ENCODE measurements around the gene ZCCHC24.

ZCCHC24 gene

GRCh38 chr10:79409726-79410085 lies 35.7 kb downstream of the ZCCHC24 start:
- H3K79me2 ChIP-seq (ENCODE audit: control insufficient read depth, low read length), result no peaks in the 10 kb centered on the region
- no peak overlapping the region for H3K27ac ChIP-seq (ENCODE audit: low read depth, low read length)
- H3F3A ChIP-seq (ENCODE audit: control insufficient read depth, insufficient read depth), result no peaks in the 10 kb centered on the region
- H4K20me1 ChIP-seq (ENCODE audit: control insufficient read depth, insufficient read depth, low read depth, low read length), result no peaks in the 10 kb centered on the region
- H3K9me2 ChIP-seq (replicated peaks; ENCODE audit: control insufficient read depth, low read length), result no peaks in the 10 kb centered on the region
- H3K4me3 ChIP-seq (ENCODE audit: low read length), result no peak overlapping the region
- no peaks in the 10 kb centered on the region for H3K4me1 ChIP-seq (ENCODE audit: control insufficient read depth, low read length)
- TF ChIP-seq CTCF (IDR thresholded peaks at IDR 0.05; ENCODE audit: low read depth, low read length, poor library complexity, severe bottlenecking) (no peak), EZH2phosphoT487 (IDR thresholded peaks at IDR 0.05; ENCODE audit: borderline replicate concordance, low read length) (no peak)
- H3K27me3 ChIP-seq (ENCODE audit: control insufficient read depth, low read length), result no peaks in the 10 kb centered on the region
- H3K36me3 ChIP-seq (ENCODE audit: control insufficient read depth, low read length), result no peaks in the 10 kb centered on the region
- no peak overlapping the region for H3K4me2 ChIP-seq (ENCODE audit: low read length)
- H3K9me3 ChIP-seq (ENCODE audit: control insufficient read depth, insufficient read depth, low read length), result no peaks in the 10 kb centered on the region

GRCh38 chr10:79409038-79409725 lies 36.2 kb downstream of the ZCCHC24 start:
- H3K79me2 ChIP-seq (ENCODE audit: control insufficient read depth, low read length), result no peaks in the 10 kb centered on the region
- H3F3A ChIP-seq (ENCODE audit: control insufficient read depth, insufficient read depth), result no peaks in the 10 kb centered on the region
- no peaks in the 10 kb centered on the region for H4K20me1 ChIP-seq (ENCODE audit: control insufficient read depth, insufficient read depth, low read depth, low read length)
- H3K9me2 ChIP-seq (replicated peaks; ENCODE audit: control insufficient read depth, low read length), result no peaks in the 10 kb centered on the region
- TF ChIP-seq CTCF (IDR thresholded peaks at IDR 0.05; ENCODE audit: low read depth, low read length, poor library complexity, severe bottlenecking) (no peak), EZH2phosphoT487 (IDR thresholded peaks at IDR 0.05; ENCODE audit: borderline replicate concordance, low read length) (no peak)
- no peaks in the 10 kb centered on the region for H3K4me1 ChIP-seq (ENCODE audit: control insufficient read depth, low read length)
- H3K36me3 ChIP-seq (ENCODE audit: control insufficient read depth, low read length), result no peaks in the 10 kb centered on the region
- H3K27me3 ChIP-seq (ENCODE audit: control insufficient read depth, low read length), result no peaks in the 10 kb centered on the region
- no peaks in the 10 kb centered on the region for H3K9me3 ChIP-seq (ENCODE audit: control insufficient read depth, insufficient read depth, low read length)
- H3K4me3 ChIP-seq (ENCODE audit: low read length), result no peak overlapping the region
- no peak overlapping the region for H3K4me2 ChIP-seq (ENCODE audit: low read length)
- no peak overlapping the region for H3K27ac ChIP-seq (ENCODE audit: low read depth, low read length)

GRCh38 chr10:79407811-79408795 lies 37.3 kb downstream of the ZCCHC24 start:
- no peak overlapping the region for H3K27ac ChIP-seq (ENCODE audit: low read depth, low read length)
- no peak overlapping the region for H3K4me3 ChIP-seq (ENCODE audit: low read length)
- no peak overlapping the region for H3K4me2 ChIP-seq (ENCODE audit: low read length)
- H3K9me2 ChIP-seq (replicated peaks; ENCODE audit: control insufficient read depth, low read length), result no peaks in the 10 kb centered on the region
- H3F3A ChIP-seq (ENCODE audit: control insufficient read depth, insufficient read depth), result no peaks in the 10 kb centered on the region
- no peaks in the 10 kb centered on the region for H3K9me3 ChIP-seq (ENCODE audit: control insufficient read depth, insufficient read depth, low read length)
- no peaks in the 10 kb centered on the region for H3K27me3 ChIP-seq (ENCODE audit: control insufficient read depth, low read length)
- TF ChIP-seq EZH2phosphoT487 (IDR thresholded peaks at IDR 0.05; ENCODE audit: borderline replicate concordance, low read length) (no peak), CTCF (IDR thresholded peaks at IDR 0.05; ENCODE audit: low read depth, low read length, poor library complexity, severe bottlenecking) (no peak)
- H4K20me1 ChIP-seq (ENCODE audit: control insufficient read depth, insufficient read depth, low read depth, low read length), result no peaks in the 10 kb centered on the region
- H3K4me1 ChIP-seq (ENCODE audit: control insufficient read depth, low read length), result no peaks in the 10 kb centered on the region
- H3K36me3 ChIP-seq (ENCODE audit: control insufficient read depth, low read length), result no peaks in the 10 kb centered on the region
- H3K79me2 ChIP-seq (ENCODE audit: control insufficient read depth, low read length), result no peaks in the 10 kb centered on the region

Data from DOHH2 (cell line).